ENCODE data around the gene ACAD11.
"Not testable (repeated sequence)": the region's sequence is repeated elsewhere in the genome, so short reads cannot be mapped to it uniquely, and the experiment has no call there.

The ACAD11 gene

GRCh38 chr3:132600614-132601013 is 59.0 kb downstream of the ACAD11 start:
- not testable (repeated sequence) for DNase-seq (ENCODE audit: low read depth, low spot score)

- DNase-seq (ENCODE audit: low read depth, low spot score) = no peak
These were observed 61.4 kb downstream of the ACAD11 start for GRCh38 chr3:132598181-132598580.

- DNase-seq (ENCODE audit: low read depth, low spot score) = no peak
These were observed 61.9 kb downstream of the ACAD11 start for GRCh38 chr3:132597660-132598059.

GRCh38 chr3:132596816-132597433 is 62.7 kb downstream of the ACAD11 start, which contains the start of gene ACKR4:
Gene ACKR4, plus strand, starts transcription at chr3:132597270. Its CDS starts 3,128 bp downstream, at chr3:132600398.
- DNase-seq (ENCODE audit: low read depth, low spot score) = no peak

GRCh38 chr3:132596326-132596725 is 63.3 kb downstream of the ACAD11 start:
- no peak for DNase-seq (ENCODE audit: low read depth, low spot score)

- no peak for DNase-seq (ENCODE audit: low read depth, low spot score)
These were observed 64.6 kb downstream of the ACAD11 start for GRCh38 chr3:132595014-132595413.

- no peak for DNase-seq (ENCODE audit: low read depth, low spot score)
These were observed 65.1 kb downstream of the ACAD11 start for GRCh38 chr3:132594498-132594897.

GRCh38 chr3:132593947-132594323 is 65.7 kb downstream of the ACAD11 start:
- no peak for DNase-seq (ENCODE audit: low read depth, low spot score)

GRCh38 chr3:132593241-132593946 is 66.2 kb downstream of the ACAD11 start:
- no peak for DNase-seq (ENCODE audit: low read depth, low spot score)

GRCh38 chr3:132592216-132592615 is 67.4 kb downstream of the ACAD11 start:
- no peak for DNase-seq (ENCODE audit: low read depth, low spot score)

GRCh38 chr3:132587401-132587800 is 72.2 kb downstream of the ACAD11 start:
- no peak for DNase-seq (ENCODE audit: low read depth, low spot score)

- no peak for DNase-seq (ENCODE audit: low read depth, low spot score)
These were observed 85.8 kb downstream of the ACAD11 start for GRCh38 chr3:132573797-132574211.

- DNase-seq (ENCODE audit: low read depth, low spot score) = no peak
These were observed 89.6 kb downstream of the ACAD11 start for GRCh38 chr3:132570016-132570415.

- no peak for DNase-seq (ENCODE audit: low read depth, low spot score)
These were observed 90.0 kb downstream of the ACAD11 start for GRCh38 chr3:132569580-132569979.

- DNase-seq (ENCODE audit: low read depth, low spot score) = no peak
These were observed 90.5 kb downstream of the ACAD11 start for GRCh38 chr3:132569153-132569552.

- DNase-seq (ENCODE audit: low read depth, low spot score) = no peak
These were observed 91.2 kb downstream of the ACAD11 start for GRCh38 chr3:132568422-132568821.

- no peak for DNase-seq (ENCODE audit: low read depth, low spot score)
These were observed 95.5 kb downstream of the ACAD11 start for GRCh38 chr3:132564070-132564465.

GRCh38 chr3:132563420-132564069 is 96.1 kb downstream of the ACAD11 start:
- DNase-seq (ENCODE audit: low read depth, low spot score) = no peak

- DNase-seq (ENCODE audit: low read depth, low spot score) = no peak
These were observed 98.6 kb downstream of the ACAD11 start for GRCh38 chr3:132561003-132561402.

- DNase-seq (ENCODE audit: low read depth, low spot score) = no peak
These were observed 103.0 kb downstream of the ACAD11 start for GRCh38 chr3:132556508-132557159.

- not testable (repeated sequence) for DNase-seq (ENCODE audit: low read depth, low spot score)
These were observed 103.6 kb downstream of the ACAD11 start for GRCh38 chr3:132556036-132556386.

GRCh38 chr3:132555306-132556035 is 104.1 kb downstream of the ACAD11 start:
- no peak for DNase-seq (ENCODE audit: low read depth, low spot score)
